HL-60 (cell line): Measurements from ENCODE around the gene CHRNA4.
A peak's percentile ranks its signal among the peaks of the same experiment; 100 is the strongest.

Experiments used
- DNase-seq, 2 experiments: peaks; one replicate each; pipeline ENCODE4 v3.0.0-alpha.2; 2010 to 2020; ENCODE audit warnings: low read depth in 1 of 2, low spot score in 1 of 2
- H3K27ac ChIP-seq: fragments of 250-450 bp; sonication (Bioruptor Pico); replicated peaks from 2 replicates; pipeline ENCODE4 v1.5.1; 2020; ENCODE audit warnings: mild to moderate bottlenecking, moderate library complexity
- H3K27me3 ChIP-seq: fragments of 250-450 bp; sonication (Bioruptor Pico); 2 replicates; pipeline ENCODE4 v1.5.1; 2021; ENCODE audit warnings: mild to moderate bottlenecking, moderate library complexity; ENCODE audit not compliant: insufficient read depth, poor library complexity, severe bottlenecking
- H3K4me3 ChIP-seq: replicated peaks from 2 replicates; pipeline ENCODE4 v1.5.1; 2011; ENCODE audit warnings: mild to moderate bottlenecking, control low read depth, low read length; ENCODE audit not compliant: insufficient read depth
- CTCF ChIP-seq: IDR thresholded peaks from one replicate; pipeline ENCODE4 v1.5.1; 2011; ENCODE audit warnings: low read length, control low read depth, inconsistent platforms; ENCODE audit not compliant: insufficient read depth
- GABPA ChIP-seq: IDR thresholded peaks from 2 replicates; pipeline ENCODE4 v1.6.1; 2012; ENCODE audit warnings: low read depth
- POLR2AphosphoS5 ChIP-seq: IDR thresholded peaks from 2 replicates; pipeline ENCODE4 v1.6.1; 2012; ENCODE audit warnings: low read depth
- REST ChIP-seq: IDR thresholded peaks from 2 replicates; pipeline ENCODE4 v1.6.1; 2012; ENCODE audit warnings: low read depth; ENCODE audit not compliant: insufficient replicate concordance
- SPI1 ChIP-seq: IDR thresholded peaks from 2 replicates; pipeline ENCODE4 v1.6.1; 2012; ENCODE audit warnings: low read depth, mild to moderate bottlenecking, borderline replicate concordance

CHRNA4 gene

GRCh38 chr20:63378626-63379025, 17.5 kb upstream of the CHRNA4 start:
- H3K27me3 ChIP-seq, result peaks cover 14% of the 10 kb centered on the region
- no peak overlapping the region for H3K27ac ChIP-seq
- no peak overlapping the region for H3K4me3 ChIP-seq
- no peak for DNase-seq
- TF ChIP-seq REST (peak; percentile 89), SPI1 (no peak)

- no peak overlapping the region for H3K4me3 ChIP-seq
- peaks cover 14% of the 10 kb centered on the region for H3K27me3 ChIP-seq
- TF ChIP-seq GABPA, result no peak
- no peak for TF ChIP-seq POLR2AphosphoS5
- TF ChIP-seq CTCF, result no peak
- no peak for TF ChIP-seq REST
- no peak for TF ChIP-seq SPI1
- DNase-seq, result no peak
- H3K27ac ChIP-seq, result no peak overlapping the region
These were observed 16.8 kb upstream of the CHRNA4 start for GRCh38 chr20:63377951-63378381.

GRCh38 chr20:63377256-63377941, 16.2 kb upstream of the CHRNA4 start:
- Histone ChIP-seq H3K27me3 (peaks cover 14% of the 10 kb centered on the region), H3K4me3 (no peak overlapping the region), H3K27ac (no peak overlapping the region)
- no peak for TF ChIP-seq POLR2AphosphoS5
- TF ChIP-seq GABPA, result no peak
- TF ChIP-seq SPI1, result no peak
- no peak for TF ChIP-seq CTCF
- TF ChIP-seq REST, result no peak
- DNase-seq, result no peak
